GM18870 (cell line): Measurements from ENCODE around the gene TSC22D4.
"Not testable (repeated sequence)": the region's sequence is repeated elsewhere in the genome, so short reads cannot be mapped to it uniquely, and the experiment has no call there.

Source experiments
- ATAC-seq: cut with Tn5 transposase; IDR thresholded peaks from one replicate; pipeline ENCODE4 v1.9.1; 2021; ENCODE audit warnings: moderate library complexity; ENCODE audit not compliant: unreplicated experiment

The TSC22D4 gene

GRCh38 chr7:100447363-100447762 is 31.7 kb downstream of the TSC22D4 start:
- not testable (repeated sequence) for ATAC-seq

DNA sequence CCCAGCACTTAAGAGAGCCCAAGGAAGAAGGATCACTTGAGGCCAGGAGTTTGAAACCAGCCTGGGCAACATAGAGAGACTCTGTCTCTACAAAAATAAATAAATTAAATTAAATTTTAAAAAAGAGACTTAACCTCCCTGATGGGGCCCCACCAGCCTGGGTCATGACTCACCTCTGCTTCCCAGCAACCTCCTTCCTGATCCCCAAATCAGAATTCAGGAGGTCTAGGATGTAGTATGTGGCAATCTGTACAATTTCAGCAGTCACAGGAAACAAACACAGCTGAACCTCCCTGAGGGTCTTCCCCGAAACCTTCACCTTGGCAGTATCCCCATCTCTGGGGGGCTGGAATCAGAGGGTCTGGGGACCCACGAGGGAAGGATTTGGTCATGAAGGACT is 33.0 kb downstream of the TSC22D4 start:
- ATAC-seq, result no peak

- no peak for ATAC-seq
Observed at GRCh38 chr7:100444311-100445278, 34.4 kb downstream of the TSC22D4 start.

- no peak for ATAC-seq
Observed at GRCh38 chr7:100443096-100443840, 35.7 kb downstream of the TSC22D4 start.

DNA sequence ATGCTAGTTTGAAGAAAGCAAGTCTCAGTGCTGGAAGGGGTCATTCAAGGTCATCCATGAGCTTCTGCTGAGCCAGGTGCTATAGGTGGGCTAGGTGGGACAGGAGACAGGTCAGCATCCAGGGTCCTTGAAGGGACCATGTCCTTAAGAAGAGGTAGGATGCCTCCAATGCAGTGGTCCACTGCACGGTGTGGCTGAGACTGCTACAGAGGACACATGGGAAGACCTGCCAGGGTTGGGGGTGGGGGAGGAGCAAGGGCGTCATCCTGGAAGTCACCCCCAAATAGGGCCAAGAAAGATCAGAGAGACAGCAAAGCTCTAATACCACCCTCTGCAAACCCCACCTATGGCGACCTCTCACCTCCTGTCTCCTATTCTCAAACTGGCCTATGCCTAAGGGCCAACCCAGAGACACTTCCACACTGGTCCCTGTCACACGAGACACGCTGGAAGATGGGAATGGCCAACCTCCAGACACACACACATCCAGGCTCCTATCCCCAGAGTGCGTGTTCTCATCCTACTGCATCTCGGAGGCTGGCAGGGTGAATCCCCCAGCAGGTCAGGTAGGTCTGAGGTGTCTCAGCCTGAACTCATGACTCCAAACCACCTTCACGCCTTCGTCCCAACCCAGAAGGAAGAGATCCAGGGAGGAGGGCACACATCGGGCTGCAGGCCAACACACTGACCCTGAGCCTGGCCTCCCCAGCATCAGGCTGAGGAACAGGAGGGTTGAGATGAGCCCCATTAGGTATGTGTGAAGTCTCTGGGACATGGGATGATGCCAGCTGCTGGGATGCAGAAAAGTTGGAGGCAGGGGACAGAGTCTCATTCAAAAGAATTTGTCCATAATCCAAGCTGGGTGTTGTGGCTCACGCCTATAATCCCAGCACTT is 37.1 kb downstream of the TSC22D4 start:
- ATAC-seq, result no peak

DNA sequence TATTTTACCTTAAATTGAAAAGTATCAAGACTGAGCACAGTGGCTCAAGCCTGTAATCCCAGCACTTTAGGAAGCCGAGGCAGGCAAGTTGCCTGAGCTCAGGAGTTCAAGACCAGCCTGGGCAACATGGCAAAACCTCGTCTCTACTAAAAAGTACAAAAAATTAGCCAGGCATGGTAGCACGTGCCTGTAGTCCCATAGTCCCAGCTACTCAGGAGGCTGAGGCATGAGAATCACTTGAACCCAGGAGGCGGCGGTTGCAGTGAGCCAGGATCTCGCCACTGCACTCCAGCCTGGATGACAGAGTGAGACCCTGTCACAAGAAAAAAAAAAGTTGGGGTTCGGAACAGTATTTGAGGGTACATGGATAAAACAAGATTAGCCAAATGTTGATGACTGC is 39.8 kb downstream of the TSC22D4 start:
- ATAC-seq, result not testable (repeated sequence)

DNA sequence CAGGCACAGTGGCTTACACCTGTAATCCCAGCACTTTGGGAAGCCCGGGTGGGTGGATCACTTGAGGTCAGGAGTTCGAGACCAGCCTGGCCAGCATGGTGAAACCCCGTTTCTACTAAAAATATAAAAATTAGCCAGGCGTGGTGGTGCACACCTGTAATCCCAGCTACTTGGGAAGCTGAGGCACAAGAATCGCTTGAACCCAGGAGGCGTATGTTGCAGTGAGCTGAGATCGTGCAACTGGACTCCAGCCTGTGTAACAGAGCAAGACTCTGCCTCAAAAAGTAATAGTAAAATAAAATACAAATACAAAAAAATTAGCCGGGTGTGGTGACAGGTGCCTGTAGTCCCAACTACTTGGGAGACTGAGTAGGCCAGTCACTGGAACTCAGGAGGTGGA is 40.3 kb downstream of the TSC22D4 start:
- not testable (repeated sequence) for ATAC-seq

GRCh38 chr7:100438172-100438571 is 40.8 kb downstream of the TSC22D4 start:
- no peak for ATAC-seq

- ATAC-seq, result no peak
Observed at GRCh38 chr7:100437150-100438100, 41.6 kb downstream of the TSC22D4 start.

DNA sequence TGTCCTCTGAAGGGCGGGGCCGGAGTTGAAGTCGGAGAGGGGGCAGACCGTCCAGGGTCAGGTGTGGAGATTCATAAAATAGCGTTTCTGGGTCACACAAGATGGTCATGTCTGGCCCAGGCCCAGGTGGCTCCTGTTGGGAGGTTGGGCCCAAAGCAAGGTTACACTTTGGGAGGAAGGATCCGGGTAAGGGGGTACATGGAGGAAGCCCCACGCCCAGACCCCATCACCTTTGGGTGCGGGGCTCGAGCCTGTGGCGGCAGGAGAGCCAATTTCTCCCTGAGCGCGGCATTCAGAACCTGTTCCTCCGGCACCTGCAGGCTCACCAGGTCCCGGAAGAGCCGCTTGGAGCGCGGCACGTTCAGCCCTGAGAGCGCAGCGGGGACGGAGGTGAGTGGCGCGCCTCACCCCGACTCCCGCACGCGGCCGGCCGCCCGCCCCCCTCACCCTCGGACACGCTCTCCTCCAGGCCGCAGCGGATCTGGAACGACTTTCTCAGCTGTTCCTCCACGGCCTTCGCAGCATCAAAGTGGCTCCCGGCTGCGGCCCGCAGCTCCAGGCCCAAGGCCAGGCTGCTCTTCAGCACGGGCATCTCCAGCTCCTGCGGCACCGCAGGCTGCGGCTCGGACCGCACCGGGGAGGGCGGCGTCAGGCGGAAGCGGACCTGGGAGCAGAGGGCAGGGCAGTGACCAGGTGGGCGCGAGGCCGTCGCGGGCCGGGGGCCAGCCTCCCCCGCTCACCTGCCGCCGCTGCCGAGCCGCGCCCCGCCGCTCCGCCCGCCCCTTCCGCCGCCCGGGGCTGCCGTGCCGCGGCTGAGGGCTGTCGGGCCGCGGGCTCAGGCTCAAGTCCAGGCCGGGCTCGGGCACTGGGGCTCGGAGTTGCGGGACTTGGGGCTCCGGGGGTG is 43.4 kb downstream of the TSC22D4 start:
- no peak for ATAC-seq

- no peak for ATAC-seq
Observed at GRCh38 chr7:100434297-100435144, 44.5 kb downstream of the TSC22D4 start.

GRCh38 chr7:100433592-100434296 is 45.3 kb downstream of the TSC22D4 start:
- ATAC-seq, result no peak

DNA sequence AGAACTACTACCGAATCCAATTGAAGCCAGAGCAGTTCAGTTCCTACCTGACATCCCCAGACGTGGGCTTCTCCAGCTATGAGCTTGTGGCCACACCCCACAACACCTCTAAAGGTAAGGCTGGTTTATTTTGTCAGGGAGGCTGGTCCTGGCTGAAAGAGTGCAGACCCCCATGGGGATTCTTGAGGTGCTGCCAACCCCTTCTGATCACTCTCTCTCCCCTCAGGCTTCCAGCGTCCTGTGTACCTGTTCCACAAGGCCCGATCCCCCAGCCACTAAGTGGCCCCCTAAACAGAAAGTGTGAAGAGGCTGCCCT is 45.8 kb downstream of the TSC22D4 start:
- no peak for ATAC-seq

GRCh38 chr7:100432621-100433275 is 46.3 kb downstream of the TSC22D4 start:
- ATAC-seq, result no peak

GRCh38 chr7:100432053-100432452 is 47.0 kb downstream of the TSC22D4 start:
- ATAC-seq, result no peak

DNA sequence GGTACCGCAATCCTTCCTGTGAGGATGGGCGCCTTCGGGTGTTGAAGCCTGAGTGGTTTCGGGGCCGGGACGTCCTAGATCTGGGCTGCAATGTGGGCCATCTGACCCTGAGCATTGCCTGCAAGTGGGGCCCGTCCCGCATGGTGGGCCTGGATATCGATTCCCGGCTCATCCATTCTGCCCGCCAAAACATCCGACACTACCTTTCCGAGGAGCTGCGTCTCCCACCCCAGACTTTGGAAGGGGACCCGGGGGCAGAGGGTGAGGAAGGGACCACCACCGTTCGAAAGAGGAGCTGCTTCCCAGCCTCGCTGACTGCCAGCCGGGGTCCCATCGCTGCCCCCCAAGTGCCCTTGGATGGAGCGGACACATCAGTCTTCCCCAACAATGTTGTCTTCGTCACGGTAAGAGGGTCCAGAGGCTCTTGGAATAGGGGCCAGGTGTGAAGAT is 47.7 kb downstream of the TSC22D4 start:
- no peak for ATAC-seq
